SK-N-SH (cell line): Measurements from ENCODE around the gene ZSWIM5. TPM values are rescaled to one million over a fixed set of nuclear protein-coding genes. Genes with fewer than 3 reads are reported as not detected.

Source experiments
- CTCF ChIA-PET: fragments of 300-600, 350-600 bp; formaldehyde crosslinking; extraction: SDS; loops from one replicate; lab custom pipeline; 2021; lab: Yijun Ruan, JAX
- POLR2A ChIA-PET: fragments of 350-600 bp; sonication (Branson Sonifier 250); formaldehyde crosslinking; extraction: SDS; loops from one replicate; lab custom pipeline; 2020; ENCODE audit warnings: antibody characterized with exemption, inconsistent platforms; lab: Yijun Ruan, JAX
- DNase-seq: peaks from one replicate; pipeline ENCODE4 v3.0.0; 2012
- H2AFZ ChIP-seq: fragments of 200-600 bp; sonication (generic); 2 replicates; pipeline ENCODE4 v1.8.1; 2016; ENCODE audit warnings: antibody characterized with exemption, mild to moderate bottlenecking, low read depth
- H3F3A ChIP-seq: fragments of 200-600 bp; sonication (generic); replicated peaks from 2 replicates; pipeline ENCODE3; 2016; ENCODE audit warnings: antibody characterized with exemption, mild to moderate bottlenecking; ENCODE audit not compliant: insufficient read depth
- H3K27ac ChIP-seq, 2 experiments: fragments of 200-500 bp in 1 of 2; fragments of 200-600 bp in 1 of 2; sonication (Bioruptor generic) in 1 of 2; sonication (generic), shearing (Covaris generic) in 1 of 2; 2 replicates each; pipeline versions ENCODE4 v1.5.1 to v1.6.1; 2014 to 2016; ENCODE audit warnings: low read depth in 2 of 2, inconsistent platforms in 1 of 2, low read length in 1 of 2, mild to moderate bottlenecking in 1 of 2, mixed read lengths in 1 of 2
- H3K27me3 ChIP-seq: fragments of 200-600 bp; sonication (generic), shearing (Covaris generic); 2 replicates; pipeline ENCODE4 v1.6.1; 2016; ENCODE audit warnings: mixed run types; ENCODE audit not compliant: insufficient read depth
- H3K36me3 ChIP-seq, 2 experiments: fragments of 200-500 bp in 1 of 2; fragments of 200-600 bp in 1 of 2; sonication (Bioruptor generic) in 1 of 2; sonication (generic) in 1 of 2; replicated peaks in 1 of 2; 2 replicates each; pipeline versions ENCODE3 to v1.5.1; 2014 to 2016; ENCODE audit warnings: low read length in 1 of 2, mild to moderate bottlenecking in 1 of 2; ENCODE audit not compliant: insufficient read depth in 2 of 2, control insufficient read depth in 1 of 2
- H3K4me1 ChIP-seq, 2 experiments: fragments of 200-500 bp in 1 of 2; fragments of 200-600 bp in 1 of 2; sonication (Bioruptor generic) in 1 of 2; sonication (generic), shearing (Covaris generic) in 1 of 2; 2 replicates each; pipeline versions ENCODE4 v1.5.1 to v1.6.1; 2014 to 2016; ENCODE audit warnings: low read depth in 1 of 2, low read length in 1 of 2, mixed run types in 1 of 2; ENCODE audit not compliant: insufficient read depth in 2 of 2, control insufficient read depth in 1 of 2
- H3K4me2 ChIP-seq: fragments of 200-600 bp; sonication (generic), shearing (Covaris generic); 2 replicates; pipeline ENCODE4 v1.6.1; 2017; ENCODE audit warnings: mixed run types
- H3K4me3 ChIP-seq, 2 experiments: fragments of 200-500 bp in 1 of 2; fragments of 200-600 bp in 1 of 2; sonication (Bioruptor generic) in 1 of 2; sonication (generic), shearing (Covaris generic) in 1 of 2; 2 replicates each; pipeline versions ENCODE4 v1.5.1 to v1.8.1; 2014 to 2016; ENCODE audit warnings: low read depth in 2 of 2, inconsistent platforms in 1 of 2, low read length in 1 of 2, mild to moderate bottlenecking in 1 of 2, mixed read lengths in 1 of 2, moderate library complexity in 1 of 2
- H3K79me2 ChIP-seq: fragments of 200-600 bp; sonication (generic); 2 replicates; pipeline ENCODE4 v1.8.1; 2017; ENCODE audit warnings: mild to moderate bottlenecking; ENCODE audit not compliant: insufficient read depth
- H3K9ac ChIP-seq: fragments of 200-600 bp; sonication (generic); 2 replicates; pipeline ENCODE4 v1.6.1; 2017; ENCODE audit warnings: mixed run types
- H3K9me2 ChIP-seq: fragments of 200-600 bp; sonication (generic); 2 replicates; pipeline ENCODE4 v1.6.1; 2017; ENCODE audit warnings: mixed run types
- H3K9me3 ChIP-seq: fragments of 200-600 bp; sonication (generic); 2 replicates; pipeline ENCODE4 v1.6.1; 2017; ENCODE audit warnings: mixed run types, mild to moderate bottlenecking, moderate library complexity
- H4K20me1 ChIP-seq: fragments of 200-600 bp; sonication (generic); 2 replicates; pipeline ENCODE4 v1.6.1; 2017; ENCODE audit warnings: mild to moderate bottlenecking, mixed run types; ENCODE audit not compliant: insufficient read depth
- EP300 ChIP-seq, 2 experiments: IDR thresholded peaks; 2 replicates each; pipeline versions ENCODE4 v1.4.0 to v1.6.1; 2012; ENCODE audit warnings: borderline replicate concordance in 1 of 2, low read depth in 1 of 2, low read length in 1 of 2
- FOXM1 ChIP-seq: IDR thresholded peaks from 2 replicates; pipeline ENCODE4 v1.4.0; 2012; ENCODE audit warnings: low read depth, mild to moderate bottlenecking
- GATA2 ChIP-seq: sonication (generic); formaldehyde crosslinking; IDR thresholded peaks from 2 replicates; pipeline ENCODE4 v1.5.0; 2020; ENCODE audit warnings: mild to moderate bottlenecking, missing genetic modification reagents
- POLR2AphosphoS5 ChIP-seq: IDR thresholded peaks from 2 replicates; pipeline ENCODE4 v1.6.1; 2012; ENCODE audit warnings: low read depth, low read length
- RAD21 ChIP-seq: IDR thresholded peaks from 2 replicates; pipeline ENCODE4 v1.6.1; 2012; ENCODE audit warnings: mild to moderate bottlenecking, low read length
- SMC3 ChIP-seq: IDR thresholded peaks from 2 replicates; pipeline ENCODE4 v1.6.1; 2012; ENCODE audit warnings: low read depth, low read length, improper control_type of control experiment
- YY1 ChIP-seq: IDR thresholded peaks from 2 replicates; pipeline ENCODE4 v1.4.0; 2012; ENCODE audit warnings: low read depth, mild to moderate bottlenecking
- WGBS: methylation state at CpG from one replicate; pipeline ENCODE4 v1.1.6; 2017; ENCODE audit warnings: low lambda C conversion rate; 5-methylcytosine and 5-hydroxymethylcytosine counted together
- polyA plus RNA-seq, 3 experiments: library from polyadenylated mRNA; depleted of rRNA; stranded (reverse); fragments of >200 nt; gene quantifications; 2 replicates each; pipeline ENCODE4 v1.2.3, GENCODE V29; 2012
- TF ChIP-seq, protein P1 (sequence below): fragments of 150-350 bp; IDR thresholded peaks from 2 replicates; pipeline ENCODE4 v1.6.1; 2017; ENCODE audit warnings: antibody characterized with exemption, low read length, low read depth, borderline replicate concordance

Gene ZSWIM5
- polyA plus RNA-seq, 1 of the 3 experiments (the other 2 are of a cell fraction), result 0.07 TPM

GRCh38 chr1:45059829-45060228 lies 146.6 kb downstream of the ZSWIM5 start:
- DNase-seq, result no peak
- Histone ChIP-seq H3K36me3 (no peaks in the 10 kb centered on the region), H2AFZ (no peak overlapping the region), H4K20me1 (no peaks in the 10 kb centered on the region), H3F3A (no peaks in the 10 kb centered on the region), H3K4me1 (no peaks in the 10 kb centered on the region), H3K4me2 (no peak overlapping the region), H3K27me3 (no peaks in the 10 kb centered on the region), H3K9me2 (no peaks in the 10 kb centered on the region), H3K4me3 (no peak overlapping the region), H3K9me3 (no peaks in the 10 kb centered on the region), H3K79me2 (no peaks in the 10 kb centered on the region), H3K9ac (no peak overlapping the region), H3K27ac (no peak overlapping the region)
- ChIA-PET CTCF (no interaction called here), POLR2A (no interaction called here)
- TF ChIP-seq EP300 (IDR thresholded peaks at IDR 0.05; ENCODE audit: borderline replicate concordance in 1 of 2, low read depth in 1 of 2, low read length in 1 of 2), result no peak
- 33% methylated on average over 2 of the region's 2 CpGs for WGBS

DNA sequence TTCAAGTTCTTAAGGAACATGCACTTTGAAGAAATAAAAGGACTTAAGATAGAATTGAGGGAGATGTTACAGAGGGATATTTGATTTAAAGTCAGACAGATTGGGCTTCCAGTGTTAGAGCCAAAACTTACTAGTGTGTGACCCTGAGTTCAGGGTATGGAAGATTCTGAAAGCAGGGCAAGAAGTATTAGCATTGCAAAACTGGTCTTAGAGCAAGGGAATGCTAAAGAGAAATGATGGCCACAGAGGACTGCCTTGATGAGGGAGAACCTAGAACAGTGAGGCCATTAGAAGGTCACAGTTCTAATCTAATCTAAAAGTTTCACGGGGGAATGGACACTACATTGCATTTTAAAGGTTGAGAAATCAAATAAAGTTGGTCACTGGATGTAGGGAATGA lies 148.9 kb downstream of the ZSWIM5 start:
- H3K27ac ChIP-seq, result no peak overlapping the region
- no peak for DNase-seq
- TF ChIP-seq YY1 (no peak), FOXM1 (no peak), POLR2AphosphoS5 (no peak), RAD21 (no peak), SMC3 (no peak)
- TF ChIP-seq, protein P1, sequence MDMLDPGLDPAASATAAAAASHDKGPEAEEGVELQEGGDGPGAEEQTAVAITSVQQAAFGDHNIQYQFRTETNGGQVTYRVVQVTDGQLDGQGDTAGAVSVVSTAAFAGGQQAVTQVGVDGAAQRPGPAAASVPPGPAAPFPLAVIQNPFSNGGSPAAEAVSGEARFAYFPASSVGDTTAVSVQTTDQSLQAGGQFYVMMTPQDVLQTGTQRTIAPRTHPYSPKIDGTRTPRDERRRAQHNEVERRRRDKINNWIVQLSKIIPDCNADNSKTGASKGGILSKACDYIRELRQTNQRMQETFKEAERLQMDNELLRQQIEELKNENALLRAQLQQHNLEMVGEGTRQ, result no peak
- POLR2A ChIA-PET, result no interaction called here
- WGBS, result 0% methylated on average over 1 of the region's 1 CpG
- H3K27me3 ChIP-seq, result no peaks in the 10 kb centered on the region
- H4K20me1 ChIP-seq, result no peaks in the 10 kb centered on the region
- H3K4me1 ChIP-seq, result no peaks in the 10 kb centered on the region
- no peak overlapping the region for H2AFZ ChIP-seq
- H3K79me2 ChIP-seq, result no peaks in the 10 kb centered on the region
- H3F3A ChIP-seq, result no peaks in the 10 kb centered on the region
- no peaks in the 10 kb centered on the region for H3K36me3 ChIP-seq
- no peak overlapping the region for H3K4me3 ChIP-seq
- H3K9me3 ChIP-seq, result no peaks in the 10 kb centered on the region
- H3K4me2 ChIP-seq, result no peak overlapping the region
- CTCF ChIA-PET, result no interaction called here
- no peaks in the 10 kb centered on the region for H3K9me2 ChIP-seq
- H3K9ac ChIP-seq, result no peak overlapping the region

DNA sequence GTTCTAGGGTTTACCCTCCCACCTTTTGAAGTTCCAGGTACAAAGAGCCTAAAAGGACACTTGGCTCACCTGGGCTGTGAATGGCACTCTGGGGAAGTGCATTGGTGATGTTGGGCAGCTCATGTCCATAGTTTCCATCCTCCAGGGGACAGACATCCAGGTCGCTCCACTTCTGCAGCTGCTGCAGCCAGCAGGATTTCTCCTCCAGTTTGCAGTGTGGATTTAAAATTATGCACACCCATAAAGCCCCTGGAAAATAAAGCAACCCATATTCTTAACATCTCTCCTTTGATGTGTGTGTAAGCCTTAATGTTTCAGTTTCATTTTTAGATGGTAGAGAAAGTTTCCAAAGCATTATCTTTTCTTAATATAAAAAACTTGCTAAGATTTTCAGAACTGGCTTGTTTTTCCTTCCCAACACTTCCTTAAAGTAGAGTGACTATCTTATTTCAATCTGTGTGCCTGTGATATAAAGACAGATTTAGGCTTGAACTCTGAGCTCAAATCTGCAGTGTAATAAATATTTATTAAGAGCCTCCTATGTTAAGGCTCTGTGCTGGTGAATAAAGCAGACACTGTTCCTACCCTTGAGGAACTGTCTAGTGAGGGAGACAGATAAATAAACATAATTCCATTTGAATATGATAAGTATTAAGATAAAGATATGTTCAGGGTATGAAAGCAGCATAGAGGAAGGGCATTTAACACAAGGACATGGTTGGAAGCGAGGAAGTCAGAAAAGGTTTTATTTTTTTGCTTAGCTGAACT lies 155.2 kb downstream of the ZSWIM5 start:
- no peak overlapping the region for H3K27ac ChIP-seq
- H3K36me3 ChIP-seq, result no peaks in the 10 kb centered on the region
- no peak for DNase-seq
- TF ChIP-seq GATA2 (CRISPR knock-in tag), result peak; percentile 32; the same call in 1 of the 2 replicates
- no peak for TF ChIP-seq POLR2AphosphoS5
- H3K9me2 ChIP-seq, result no peaks in the 10 kb centered on the region
- no peak overlapping the region for H2AFZ ChIP-seq
- H3F3A ChIP-seq, result no peaks in the 10 kb centered on the region
- POLR2A ChIA-PET, result no interaction called here
- no peaks in the 10 kb centered on the region for H3K9me3 ChIP-seq
- H4K20me1 ChIP-seq, result no peaks in the 10 kb centered on the region
- H3K4me2 ChIP-seq, result no peak overlapping the region
- CTCF ChIA-PET, result interaction anchor here (0.7 to 1.1 kb wide), 4 partner anchors 21 to 252 kb away, joined by 3 to 5 read pairs (median 4); no protein-coding TSS in a partner anchor
- H3K4me3 ChIP-seq, result no peak overlapping the region
- no peaks in the 10 kb centered on the region for H3K79me2 ChIP-seq
- H3K4me1 ChIP-seq, result peaks cover 0 to 2% of the 10 kb centered on the region in 2 experiments; a peak in 2 of 4 replicates
- no peak overlapping the region for H3K9ac ChIP-seq
- 30% methylated on average over 2 of the region's 2 CpGs for WGBS
- H3K27me3 ChIP-seq, result no peaks in the 10 kb centered on the region
